Epithelial cell of prostate (primary cell): ENCODE measurements around the gene OSMR.

Experiments used
- DNase-seq: peaks from one replicate; pipeline ENCODE4 v3.0.0-alpha.2; 2011; ENCODE audit warnings: low read depth, low spot score
- H3K27ac ChIP-seq: fragments of 450-650 bp; 2 replicates; pipeline ENCODE4 v1.5.1; 2017; ENCODE audit warnings: mild to moderate bottlenecking

The OSMR gene

GRCh38 chr5:38979535-38979934, 133.7 kb downstream of the OSMR start:
- no peak overlapping the region for H3K27ac ChIP-seq
- no peak for DNase-seq
